Mesodermal cell (in vitro differentiated cells): ENCODE data around the gene CDK15.
"Not testable (repeated sequence)": the region's sequence is repeated elsewhere in the genome, so short reads cannot be mapped to it uniquely, and the experiment has no call there.

Experiments used
- H3K27ac ChIP-seq: 2 replicates; pipeline ENCODE4 v1.7.0; 2013; ENCODE audit warnings: mild to moderate bottlenecking, low read depth, low read length, moderate library complexity; ENCODE audit not compliant: severe bottlenecking
- H3K36me3 ChIP-seq: 2 replicates; pipeline ENCODE4 v1.7.1; 2013; ENCODE audit warnings: mild to moderate bottlenecking, low read length, moderate library complexity; ENCODE audit not compliant: control insufficient read depth, insufficient read depth
- H3K4me1 ChIP-seq: one replicate; pipeline ENCODE4 v1.7.1; 2013; ENCODE audit warnings: mild to moderate bottlenecking, low read length; ENCODE audit not compliant: insufficient read depth, control insufficient read depth, poor library complexity, severe bottlenecking
- H3K4me3 ChIP-seq: 2 replicates; pipeline ENCODE4 v1.7.0; 2013; ENCODE audit warnings: low read length, control low read depth, mild to moderate bottlenecking; ENCODE audit not compliant: insufficient read depth, poor library complexity, severe bottlenecking; ENCODE audit errors: extremely low read depth
- H3K9me3 ChIP-seq: 2 replicates; pipeline ENCODE4 v1.7.1; 2013; ENCODE audit warnings: mild to moderate bottlenecking, low read length, moderate library complexity; ENCODE audit not compliant: control insufficient read depth
- WGBS, 2 experiments: methylation state at CpG; one replicate each; pipeline ENCODE4 v1.1.5; 2013; ENCODE audit warnings: missing lambda C conversion rate in 2 of 2; ENCODE audit not compliant: insufficient coverage in 2 of 2; 5-methylcytosine and 5-hydroxymethylcytosine counted together

CDK15 gene

DNA sequence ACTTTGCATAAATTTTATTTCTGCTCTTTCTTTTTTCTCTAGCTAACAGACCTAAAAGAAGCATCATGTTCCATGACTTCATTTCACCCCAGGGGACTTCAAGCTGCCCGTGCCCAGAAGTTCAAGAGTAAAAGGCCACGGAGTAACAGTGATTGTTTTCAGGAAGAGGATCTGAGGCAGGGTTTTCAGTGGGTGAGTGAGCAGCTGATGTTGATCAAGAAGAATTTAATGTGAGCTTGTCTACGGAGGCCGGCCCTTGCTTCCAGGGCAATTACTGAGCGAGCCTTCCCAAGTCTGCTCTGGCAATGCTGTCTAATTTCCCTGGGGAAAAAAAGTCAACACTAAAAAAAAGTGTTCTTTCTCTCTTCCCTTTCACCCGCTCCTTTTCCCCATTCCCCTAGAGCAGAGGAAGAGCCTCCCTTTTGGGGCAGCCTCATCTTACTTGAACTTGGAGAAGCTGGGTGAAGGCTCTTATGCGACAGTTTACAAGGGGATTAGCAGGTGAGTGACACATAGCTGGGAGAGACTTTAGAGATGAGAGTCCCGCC, 1.2 kb downstream of the CDK15 start:
- WGBS, 2 experiments: 46 to 48% methylated on average over 3 to 7 of the region's 8 CpGs
- H3K36me3 ChIP-seq: no peaks in the 10 kb centered on the region
- no peak overlapping the region for H3K27ac ChIP-seq
- H3K4me3 ChIP-seq: no peak overlapping the region
- peaks cover 16% of the 10 kb centered on the region for H3K4me1 ChIP-seq
- no peaks in the 10 kb centered on the region for H3K9me3 ChIP-seq

DNA sequence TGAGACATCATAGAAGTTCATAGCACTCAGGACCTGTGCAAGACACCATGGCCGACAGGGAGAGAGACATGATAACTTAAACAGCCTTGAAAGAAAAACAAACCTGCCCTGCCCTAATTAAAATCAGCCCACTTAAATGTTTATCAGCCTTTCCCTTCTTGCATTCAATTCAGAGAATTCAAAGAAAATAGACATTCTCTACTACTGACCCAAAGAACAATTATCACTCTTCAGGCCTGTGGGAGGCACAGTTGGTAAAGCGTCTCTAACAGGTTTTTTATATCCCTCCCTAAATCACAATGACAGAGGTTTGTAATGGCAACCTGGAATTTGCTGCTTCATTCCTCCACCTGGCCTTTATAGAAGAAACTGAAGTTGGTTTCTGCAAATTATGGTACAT, 1.7 kb downstream of the CDK15 start:
- 67 to 84% methylated on average over 1 to 2 of the region's 2 CpGs for WGBS, 2 experiments
- Histone ChIP-seq H3K27ac (no peak overlapping the region), H3K4me1 (peaks cover 16% of the 10 kb centered on the region), H3K9me3 (no peaks in the 10 kb centered on the region), H3K36me3 (no peaks in the 10 kb centered on the region), H3K4me3 (no peak overlapping the region)

DNA sequence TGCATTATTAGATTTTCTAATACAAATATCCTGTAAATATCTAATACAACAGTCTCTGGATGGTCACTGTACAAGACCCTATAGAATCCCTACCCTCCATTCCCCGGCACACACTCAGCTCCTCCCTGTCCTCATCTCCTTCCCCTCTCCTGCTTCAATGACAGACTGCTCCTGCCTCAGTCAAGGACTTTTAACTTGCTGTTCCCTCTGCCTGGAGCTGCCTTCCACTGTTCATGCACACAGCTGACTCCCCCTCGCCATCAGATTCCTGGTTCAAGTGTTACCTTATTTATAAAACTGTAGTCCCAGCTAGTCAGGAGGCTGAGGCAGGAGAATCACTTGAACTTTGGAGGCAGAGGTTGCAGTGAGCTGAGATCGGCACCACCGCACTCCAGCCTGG, 3.3 kb downstream of the CDK15 start:
- Histone ChIP-seq H3K27ac (no peak overlapping the region), H3K9me3 (no peaks in the 10 kb centered on the region), H3K4me1 (peaks cover 16% of the 10 kb centered on the region), H3K36me3 (no peaks in the 10 kb centered on the region), H3K4me3 (no peak overlapping the region)
- 63 to 76% methylated on average over 2 of the region's 4 CpGs for WGBS, 2 experiments

DNA sequence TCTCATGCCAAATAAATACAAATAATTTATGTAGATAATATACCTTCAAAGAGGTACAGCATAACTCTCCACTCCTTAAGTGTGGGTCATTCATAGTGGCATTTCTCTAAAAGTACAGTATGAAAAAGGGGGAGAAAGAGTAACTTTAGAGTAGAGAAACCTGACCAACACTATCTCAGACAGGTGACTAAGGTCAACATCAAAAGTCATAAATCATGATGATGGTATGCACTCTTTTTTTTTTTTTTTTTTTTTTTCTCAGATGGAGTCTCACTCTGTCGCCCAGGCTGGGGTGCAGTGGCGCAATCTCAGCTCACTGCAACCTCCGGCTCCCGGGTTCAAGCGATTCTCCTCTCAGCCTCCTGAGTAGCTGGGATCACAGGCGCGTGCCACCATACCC, 4.3 kb downstream of the CDK15 start:
- not testable (repeated sequence) for H3K27ac ChIP-seq, H3K36me3 ChIP-seq, H3K4me3 ChIP-seq, H3K9me3 ChIP-seq
- WGBS, 2 experiments: 90 to 93% methylated on average over 5 to 6 of the region's 7 CpGs
- peaks cover 16% of the 10 kb centered on the region for H3K4me1 ChIP-seq

GRCh38 chr2:201813996-201814760, 7.8 kb downstream of the CDK15 start:
- Histone ChIP-seq H3K27ac (no peak overlapping the region), H3K36me3 (no peaks in the 10 kb centered on the region), H3K9me3 (peaks cover 4% of the 10 kb centered on the region), H3K4me1 (no peaks in the 10 kb centered on the region), H3K4me3 (no peak overlapping the region)
- WGBS, 2 experiments: 93 to 94% methylated on average over 6 of the region's 9 CpGs

GRCh38 chr2:201816657-201817575, 10.6 kb downstream of the CDK15 start:
- H3K4me1 ChIP-seq: no peaks in the 10 kb centered on the region
- 94 to 100% methylated on average over 1 to 2 of the region's 5 CpGs for WGBS, 2 experiments

DNA sequence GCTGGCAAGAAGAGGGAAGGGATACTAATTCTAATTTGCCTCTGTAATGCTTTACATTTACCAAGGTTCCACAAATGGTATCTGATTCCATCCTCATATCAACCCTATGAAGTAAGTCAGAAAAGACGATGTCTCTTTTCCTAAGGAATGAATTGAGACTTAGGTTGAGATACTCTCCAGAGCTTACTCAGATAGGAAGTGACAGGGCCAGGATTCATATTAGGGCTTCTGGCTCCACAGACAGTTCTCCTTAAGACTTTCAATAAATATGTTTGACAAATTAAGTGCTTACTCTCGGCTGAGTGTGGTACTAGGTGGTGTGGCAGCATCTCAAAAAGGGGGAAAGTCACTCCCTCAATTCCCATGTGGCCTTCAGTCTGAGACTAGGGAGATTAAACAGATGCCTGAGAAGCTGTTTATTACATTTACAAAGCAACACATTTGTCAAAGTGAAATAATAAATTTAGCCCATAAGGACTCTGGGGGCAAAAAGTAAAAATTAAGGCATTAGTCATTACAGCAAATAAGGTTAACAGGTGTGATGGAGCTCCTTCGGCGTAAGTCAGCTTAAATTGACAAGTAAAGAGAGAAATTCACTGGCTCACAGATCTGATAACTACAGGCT, 14.2 kb downstream of the CDK15 start:
- no peak overlapping the region for H3K27ac ChIP-seq
- H3K9me3 ChIP-seq: peaks cover 4% of the 10 kb centered on the region
- no peaks in the 10 kb centered on the region for H3K36me3 ChIP-seq
- H3K4me1 ChIP-seq: no peaks in the 10 kb centered on the region
- 90% methylated on average over 2 to 4 of the region's 4 CpGs for WGBS, 2 experiments
- no peak overlapping the region for H3K4me3 ChIP-seq

More at GRCh38 chr2:201816657-201817575, 10.6 kb downstream of the CDK15 start:
- Histone ChIP-seq H3K36me3 (no peaks in the 10 kb centered on the region), H3K27ac (no peak overlapping the region), H3K4me3 (no peak overlapping the region), H3K9me3 (peaks cover 4% of the 10 kb centered on the region)

GRCh38 chr2:201821080-201821479, 14.7 kb downstream of the CDK15 start:
- H3K4me1 ChIP-seq: no peaks in the 10 kb centered on the region
- H3K9me3 ChIP-seq: peaks cover 4% of the 10 kb centered on the region
- H3K4me3 ChIP-seq: no peak overlapping the region
- 92 to 97% methylated on average over 3 of the region's 5 CpGs for WGBS, 2 experiments
- H3K36me3 ChIP-seq: no peaks in the 10 kb centered on the region
- H3K27ac ChIP-seq: no peak overlapping the region

DNA sequence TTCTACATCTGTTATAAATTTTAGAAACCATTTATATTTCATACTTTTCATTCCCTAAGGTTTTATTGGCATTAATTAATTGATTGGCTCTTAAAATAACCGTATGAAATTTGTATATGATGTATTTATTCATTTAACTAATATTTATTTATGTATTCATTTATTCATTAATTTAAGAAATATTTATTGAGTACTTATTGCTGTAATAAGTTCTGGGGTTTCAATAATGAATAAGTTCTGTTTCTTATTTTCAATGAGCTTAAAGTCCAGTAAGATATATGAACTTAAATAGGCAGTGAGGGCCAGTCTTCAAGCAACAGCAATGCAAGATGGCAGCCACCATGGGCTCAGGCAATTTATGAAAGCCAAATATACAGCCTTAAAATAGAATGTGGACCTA, 17.9 kb downstream of the CDK15 start:
- Histone ChIP-seq H3K9me3 (no peaks in the 10 kb centered on the region), H3K27ac (no peak overlapping the region), H3K36me3 (no peaks in the 10 kb centered on the region), H3K4me3 (no peak overlapping the region), H3K4me1 (peaks cover 10% of the 10 kb centered on the region)
- no CpG with 5 or more reads among the region's 1 CpG for WGBS, 2 experiments

GRCh38 chr2:201827621-201828020, 21.3 kb downstream of the CDK15 start:
- no peak overlapping the region for H3K27ac ChIP-seq
- WGBS, 2 experiments: 97 to 100% methylated on average over 1 to 2 of the region's 3 CpGs
- no peaks in the 10 kb centered on the region for H3K9me3 ChIP-seq
- no peaks in the 10 kb centered on the region for H3K36me3 ChIP-seq
- H3K4me3 ChIP-seq: no peak overlapping the region
- H3K4me1 ChIP-seq: peaks cover 22% of the 10 kb centered on the region
